ENCODE data around the gene TUBB6.

- TF ChIP-seq GATA2 (IDR thresholded peaks at IDR 0.05; ENCODE audit: low read depth, low read length) (no peak), GATA3 (IDR thresholded peaks at IDR 0.05; ENCODE audit: low read depth, low read length) (no peak)
Measured at GRCh38 chr18:12374401-12374800, 66.4 kb downstream of the TUBB6 start.

All from SH-SY5Y (cell line).